NB4 (cell line): ENCODE results near the gene ZBTB5.
A peak's percentile ranks its signal among the peaks of the same experiment; 100 is the strongest.

Experiments
- DNase-seq: peaks from one replicate; pipeline ENCODE4 v3.0.0; 2010; ENCODE audit warnings: low read depth
- H3K4me3 ChIP-seq: one replicate; pipeline ENCODE4 v1.5.1; 2011; ENCODE audit warnings: mild to moderate bottlenecking, low read depth, low read length, moderate library complexity
- CTCF ChIP-seq: IDR thresholded peaks from one replicate; pipeline ENCODE4 v1.5.1; 2012; ENCODE audit warnings: low read depth, low read length
- MAX ChIP-seq: IDR thresholded peaks from 2 replicates; pipeline ENCODE4 v1.6.1; 2011; ENCODE audit warnings: low read depth, low read length
- MYC ChIP-seq: IDR thresholded peaks from 2 replicates; pipeline ENCODE4 v1.6.1; 2011; ENCODE audit warnings: low read depth, low read length
- POLR2A ChIP-seq: IDR thresholded peaks from 2 replicates; pipeline ENCODE4 v1.6.1; 2011; ENCODE audit warnings: mild to moderate bottlenecking; ENCODE audit not compliant: insufficient read length; ENCODE audit errors: extremely low read depth

The ZBTB5 gene

GRCh38 chr9:37464426-37465248 is 613 bp downstream of the ZBTB5 start:
- peak overlapping the region; percentile 82 for H3K4me3 ChIP-seq
- TF ChIP-seq POLR2A: peak; percentile 17
- TF ChIP-seq MYC: no peak
- peak; percentile 72 for DNase-seq

- DNase-seq: no peak
- TF ChIP-seq POLR2A (no peak), MAX (no peak)
- H3K4me3 ChIP-seq: peak overlapping the region; percentile 82
Observed at GRCh38 chr9:37464006-37464405, 1.2 kb downstream of the ZBTB5 start.

- H3K4me3 ChIP-seq: no peak overlapping the region
- no peak for DNase-seq
- TF ChIP-seq MAX (no peak), MYC (no peak), CTCF (no peak), POLR2A (no peak)
Observed at GRCh38 chr9:37456817-37457216, 8.4 kb downstream of the ZBTB5 start.

- no peak overlapping the region for H3K4me3 ChIP-seq
- no peak for TF ChIP-seq MYC
- no peak for TF ChIP-seq CTCF
- no peak for TF ChIP-seq POLR2A
- no peak for TF ChIP-seq MAX
- no peak for DNase-seq
Observed at GRCh38 chr9:37455884-37456647, 9.2 kb downstream of the ZBTB5 start.

- TF ChIP-seq MAX (no peak), POLR2A (no peak), MYC (no peak), CTCF (no peak)
- no peak for DNase-seq
- no peak overlapping the region for H3K4me3 ChIP-seq
Observed at GRCh38 chr9:37454238-37454637, 11.0 kb downstream of the ZBTB5 start.

GRCh38 chr9:37453827-37454226 is 11.4 kb downstream of the ZBTB5 start:
- DNase-seq: no peak
- TF ChIP-seq POLR2A (no peak), CTCF (no peak), MAX (no peak), MYC (no peak)

More at GRCh38 chr9:37453827-37454226, 11.4 kb downstream of the ZBTB5 start:
- H3K4me3 ChIP-seq: no peak overlapping the region
